Endothelial cell of umbilical vein (primary cell): ENCODE results near the gene PPP1R13B.

Source experiments
- EZH2 ChIP-seq: IDR thresholded peaks from 2 replicates; pipeline ENCODE4 v1.6.1; 2012; ENCODE audit warnings: borderline replicate concordance, low read depth, mild to moderate bottlenecking, moderate library complexity, low read length, inconsistent platforms; ENCODE audit not compliant: severe bottlenecking
- FOS ChIP-seq: IDR thresholded peaks from 2 replicates; pipeline ENCODE4 v1.6.1; 2011; ENCODE audit warnings: mild to moderate bottlenecking, low read length, moderate library complexity, borderline replicate concordance; ENCODE audit not compliant: insufficient read depth
- GATA2 ChIP-seq: IDR thresholded peaks from 2 replicates; pipeline ENCODE4 v1.7.0; 2011; ENCODE audit warnings: low read depth, mild to moderate bottlenecking, moderate library complexity, mixed read lengths, low read length; ENCODE audit not compliant: insufficient read length, insufficient read depth
- JUN ChIP-seq: IDR thresholded peaks from 2 replicates; pipeline ENCODE4 v1.6.1; 2011; ENCODE audit warnings: borderline replicate concordance, low read depth; ENCODE audit not compliant: insufficient read length, insufficient read depth
- MYC ChIP-seq: IDR thresholded peaks from one replicate; pipeline ENCODE4 v1.6.1; 2011; ENCODE audit warnings: mild to moderate bottlenecking, low read depth, low read length
- POLR2A ChIP-seq: IDR thresholded peaks from 2 replicates; pipeline ENCODE4 v1.6.1; 2012; ENCODE audit warnings: low read depth, mild to moderate bottlenecking, control low read depth, low read length
- POLR2AphosphoS5 ChIP-seq: IDR thresholded peaks from 2 replicates; pipeline ENCODE4 v1.6.1; 2012; ENCODE audit warnings: low read depth, mild to moderate bottlenecking, control low read depth, low read length, moderate library complexity; ENCODE audit not compliant: insufficient read depth
- TF ChIP-seq, protein P1 (sequence below), 2 donors: IDR thresholded peaks; 1 replicate in 1 of 2; 2 replicates in 1 of 2; pipeline ENCODE4 v1.5.1; 2011; ENCODE audit warnings: low read length in 2 of 2, mild to moderate bottlenecking in 2 of 2, moderate library complexity in 2 of 2, control low read depth in 1 of 2, inconsistent platforms in 1 of 2, low read depth in 1 of 2; ENCODE audit not compliant: insufficient read depth in 1 of 2; ENCODE audit errors: extremely low read depth in 1 of 2
- TF ChIP-seq, protein P2 (sequence below): IDR thresholded peaks from 2 replicates; pipeline ENCODE4 v1.6.1; 2011; ENCODE audit not compliant: insufficient read depth, insufficient read length

DNA sequence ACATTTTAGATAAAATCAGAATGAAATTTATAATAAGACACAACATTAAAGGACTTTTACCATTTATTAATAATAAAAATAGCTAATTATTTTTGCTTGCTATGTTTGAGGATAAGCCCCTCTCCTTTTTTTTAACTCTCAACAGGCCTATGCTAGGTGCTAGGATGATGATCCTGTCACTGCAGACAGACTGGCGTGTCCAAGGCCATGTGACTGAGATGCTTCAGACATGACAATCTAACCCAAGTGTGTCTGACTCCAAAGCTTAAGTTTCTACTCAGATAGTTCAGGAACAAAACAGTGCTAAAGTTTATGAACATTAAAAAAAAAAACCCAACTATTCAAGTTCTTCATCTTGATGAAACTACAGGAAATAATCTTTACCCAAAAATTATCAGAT, 29.8 kb downstream of the PPP1R13B start:
- TF ChIP-seq, protein P1, sequence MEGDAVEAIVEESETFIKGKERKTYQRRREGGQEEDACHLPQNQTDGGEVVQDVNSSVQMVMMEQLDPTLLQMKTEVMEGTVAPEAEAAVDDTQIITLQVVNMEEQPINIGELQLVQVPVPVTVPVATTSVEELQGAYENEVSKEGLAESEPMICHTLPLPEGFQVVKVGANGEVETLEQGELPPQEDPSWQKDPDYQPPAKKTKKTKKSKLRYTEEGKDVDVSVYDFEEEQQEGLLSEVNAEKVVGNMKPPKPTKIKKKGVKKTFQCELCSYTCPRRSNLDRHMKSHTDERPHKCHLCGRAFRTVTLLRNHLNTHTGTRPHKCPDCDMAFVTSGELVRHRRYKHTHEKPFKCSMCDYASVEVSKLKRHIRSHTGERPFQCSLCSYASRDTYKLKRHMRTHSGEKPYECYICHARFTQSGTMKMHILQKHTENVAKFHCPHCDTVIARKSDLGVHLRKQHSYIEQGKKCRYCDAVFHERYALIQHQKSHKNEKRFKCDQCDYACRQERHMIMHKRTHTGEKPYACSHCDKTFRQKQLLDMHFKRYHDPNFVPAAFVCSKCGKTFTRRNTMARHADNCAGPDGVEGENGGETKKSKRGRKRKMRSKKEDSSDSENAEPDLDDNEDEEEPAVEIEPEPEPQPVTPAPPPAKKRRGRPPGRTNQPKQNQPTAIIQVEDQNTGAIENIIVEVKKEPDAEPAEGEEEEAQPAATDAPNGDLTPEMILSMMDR (IDR thresholded peaks at IDR 0.05; ENCODE audit: extremely low read depth in 1 of 2, insufficient read depth in 1 of 2, low read depth in 1 of 2, low read length in 2 of 2): no peak
- TF ChIP-seq JUN: no peak
- no peak for TF ChIP-seq EZH2
- no peak for TF ChIP-seq MYC
- no peak for TF ChIP-seq POLR2AphosphoS5
- TF ChIP-seq POLR2A: no peak
- TF ChIP-seq GATA2: no peak
- TF ChIP-seq, protein P2, sequence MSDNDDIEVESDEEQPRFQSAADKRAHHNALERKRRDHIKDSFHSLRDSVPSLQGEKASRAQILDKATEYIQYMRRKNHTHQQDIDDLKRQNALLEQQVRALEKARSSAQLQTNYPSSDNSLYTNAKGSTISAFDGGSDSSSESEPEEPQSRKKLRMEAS: no peak
- TF ChIP-seq FOS: no peak
